SK-N-SH (cell line): ENCODE data around the gene DHODH.

Experiments
- EZH2phosphoT487 ChIP-seq: fragments of 200-600 bp; sonication (generic); IDR thresholded peaks from 2 replicates; pipeline ENCODE4 v1.6.1; 2017; ENCODE audit warnings: low read depth, mixed run types, mild to moderate bottlenecking, antibody characterized with exemption, moderate library complexity, borderline replicate concordance
- FOXM1 ChIP-seq: IDR thresholded peaks from 2 replicates; pipeline ENCODE4 v1.4.0; 2012; ENCODE audit warnings: low read depth, mild to moderate bottlenecking
- GABPA ChIP-seq: IDR thresholded peaks from 2 replicates; pipeline ENCODE4 v1.4.0; 2012; ENCODE audit warnings: low read depth, mild to moderate bottlenecking
- JUND ChIP-seq: IDR thresholded peaks from 2 replicates; pipeline ENCODE4 v1.4.0; 2012
- POLR2AphosphoS5 ChIP-seq: IDR thresholded peaks from 2 replicates; pipeline ENCODE4 v1.6.1; 2012; ENCODE audit warnings: low read depth, low read length
- RAD21 ChIP-seq: IDR thresholded peaks from 2 replicates; pipeline ENCODE4 v1.6.1; 2012; ENCODE audit warnings: mild to moderate bottlenecking, low read length
- RFX5 ChIP-seq: IDR thresholded peaks from 2 replicates; pipeline ENCODE4 v1.6.1; 2012; ENCODE audit warnings: mild to moderate bottlenecking, improper control_type of control experiment, low read length
- TCF12 ChIP-seq: IDR thresholded peaks from 2 replicates; pipeline ENCODE4 v1.4.0; 2012
- TF ChIP-seq, protein P1 (sequence below): IDR thresholded peaks from 2 replicates; pipeline ENCODE4 v1.4.0; 2012; ENCODE audit warnings: low read depth, borderline replicate concordance
- TF ChIP-seq, protein P2 (sequence below): fragments of 200-600 bp; sonication (generic); IDR thresholded peaks from 2 replicates; pipeline ENCODE4 v1.6.1; 2017; ENCODE audit warnings: antibody characterized with exemption, mild to moderate bottlenecking, moderate library complexity
- TF ChIP-seq, protein P3 (sequence below): IDR thresholded peaks from 2 replicates; pipeline ENCODE4 v1.4.0; 2012; ENCODE audit warnings: low read depth, borderline replicate concordance
- TF ChIP-seq, protein P4 (sequence below): IDR thresholded peaks from 2 replicates; pipeline ENCODE4 v1.4.0; 2012; ENCODE audit warnings: low read depth
- TF ChIP-seq, protein P5 (sequence below): IDR thresholded peaks from 2 replicates; pipeline ENCODE4; 2012

DNA sequence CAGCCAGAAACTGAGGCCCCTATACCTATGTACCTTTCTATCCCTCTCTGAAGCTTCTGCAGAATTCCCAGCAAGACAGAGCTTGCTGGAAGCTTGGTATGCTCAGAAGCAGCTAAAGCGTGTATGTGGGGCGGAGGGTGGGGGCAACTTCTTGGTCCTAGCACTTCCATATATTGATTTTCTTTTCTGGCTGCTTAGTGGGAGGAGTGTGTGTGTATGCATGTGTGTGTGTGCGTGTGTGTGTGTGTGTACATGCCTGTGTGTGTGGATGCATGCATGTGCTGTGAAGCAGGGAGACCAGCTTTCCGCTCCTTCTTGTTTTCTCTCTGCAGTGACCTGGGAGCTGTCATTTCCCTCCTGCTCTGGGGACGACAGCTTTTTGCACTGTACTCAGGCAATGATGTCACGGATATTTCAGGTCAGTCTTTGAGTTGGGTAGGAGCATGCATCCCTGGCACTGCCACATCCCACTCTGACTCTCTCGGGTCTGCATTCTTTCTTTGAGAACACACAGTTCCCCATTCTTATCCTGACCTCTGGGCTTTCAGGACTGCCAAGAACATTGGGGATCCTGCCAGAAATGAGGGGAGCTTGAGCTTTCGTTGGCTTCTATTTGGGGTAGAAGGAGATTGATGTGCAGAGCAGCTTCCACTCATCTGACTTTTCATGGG is 65.2 kb downstream of the DHODH start:
- TF ChIP-seq, protein P1, sequence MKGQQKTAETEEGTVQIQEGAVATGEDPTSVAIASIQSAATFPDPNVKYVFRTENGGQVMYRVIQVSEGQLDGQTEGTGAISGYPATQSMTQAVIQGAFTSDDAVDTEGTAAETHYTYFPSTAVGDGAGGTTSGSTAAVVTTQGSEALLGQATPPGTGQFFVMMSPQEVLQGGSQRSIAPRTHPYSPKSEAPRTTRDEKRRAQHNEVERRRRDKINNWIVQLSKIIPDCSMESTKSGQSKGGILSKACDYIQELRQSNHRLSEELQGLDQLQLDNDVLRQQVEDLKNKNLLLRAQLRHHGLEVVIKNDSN: no peak
- TF ChIP-seq, protein P2, sequence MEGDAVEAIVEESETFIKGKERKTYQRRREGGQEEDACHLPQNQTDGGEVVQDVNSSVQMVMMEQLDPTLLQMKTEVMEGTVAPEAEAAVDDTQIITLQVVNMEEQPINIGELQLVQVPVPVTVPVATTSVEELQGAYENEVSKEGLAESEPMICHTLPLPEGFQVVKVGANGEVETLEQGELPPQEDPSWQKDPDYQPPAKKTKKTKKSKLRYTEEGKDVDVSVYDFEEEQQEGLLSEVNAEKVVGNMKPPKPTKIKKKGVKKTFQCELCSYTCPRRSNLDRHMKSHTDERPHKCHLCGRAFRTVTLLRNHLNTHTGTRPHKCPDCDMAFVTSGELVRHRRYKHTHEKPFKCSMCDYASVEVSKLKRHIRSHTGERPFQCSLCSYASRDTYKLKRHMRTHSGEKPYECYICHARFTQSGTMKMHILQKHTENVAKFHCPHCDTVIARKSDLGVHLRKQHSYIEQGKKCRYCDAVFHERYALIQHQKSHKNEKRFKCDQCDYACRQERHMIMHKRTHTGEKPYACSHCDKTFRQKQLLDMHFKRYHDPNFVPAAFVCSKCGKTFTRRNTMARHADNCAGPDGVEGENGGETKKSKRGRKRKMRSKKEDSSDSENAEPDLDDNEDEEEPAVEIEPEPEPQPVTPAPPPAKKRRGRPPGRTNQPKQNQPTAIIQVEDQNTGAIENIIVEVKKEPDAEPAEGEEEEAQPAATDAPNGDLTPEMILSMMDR: no peak
- TF ChIP-seq, protein P3, sequence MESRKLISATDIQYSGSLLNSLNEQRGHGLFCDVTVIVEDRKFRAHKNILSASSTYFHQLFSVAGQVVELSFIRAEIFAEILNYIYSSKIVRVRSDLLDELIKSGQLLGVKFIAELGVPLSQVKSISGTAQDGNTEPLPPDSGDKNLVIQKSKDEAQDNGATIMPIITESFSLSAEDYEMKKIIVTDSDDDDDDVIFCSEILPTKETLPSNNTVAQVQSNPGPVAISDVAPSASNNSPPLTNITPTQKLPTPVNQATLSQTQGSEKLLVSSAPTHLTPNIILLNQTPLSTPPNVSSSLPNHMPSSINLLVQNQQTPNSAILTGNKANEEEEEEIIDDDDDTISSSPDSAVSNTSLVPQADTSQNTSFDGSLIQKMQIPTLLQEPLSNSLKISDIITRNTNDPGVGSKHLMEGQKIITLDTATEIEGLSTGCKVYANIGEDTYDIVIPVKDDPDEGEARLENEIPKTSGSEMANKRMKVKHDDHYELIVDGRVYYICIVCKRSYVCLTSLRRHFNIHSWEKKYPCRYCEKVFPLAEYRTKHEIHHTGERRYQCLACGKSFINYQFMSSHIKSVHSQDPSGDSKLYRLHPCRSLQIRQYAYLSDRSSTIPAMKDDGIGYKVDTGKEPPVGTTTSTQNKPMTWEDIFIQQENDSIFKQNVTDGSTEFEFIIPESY: no peak
- TF ChIP-seq POLR2AphosphoS5 (no peak), RFX5 (no peak), JUND (no peak), GABPA (no peak), FOXM1 (no peak), TCF12 (no peak), RAD21 (no peak), EZH2phosphoT487 (no peak)
- TF ChIP-seq, protein P4, sequence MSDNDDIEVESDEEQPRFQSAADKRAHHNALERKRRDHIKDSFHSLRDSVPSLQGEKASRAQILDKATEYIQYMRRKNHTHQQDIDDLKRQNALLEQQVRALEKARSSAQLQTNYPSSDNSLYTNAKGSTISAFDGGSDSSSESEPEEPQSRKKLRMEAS: no peak
- TF ChIP-seq, protein P5, sequence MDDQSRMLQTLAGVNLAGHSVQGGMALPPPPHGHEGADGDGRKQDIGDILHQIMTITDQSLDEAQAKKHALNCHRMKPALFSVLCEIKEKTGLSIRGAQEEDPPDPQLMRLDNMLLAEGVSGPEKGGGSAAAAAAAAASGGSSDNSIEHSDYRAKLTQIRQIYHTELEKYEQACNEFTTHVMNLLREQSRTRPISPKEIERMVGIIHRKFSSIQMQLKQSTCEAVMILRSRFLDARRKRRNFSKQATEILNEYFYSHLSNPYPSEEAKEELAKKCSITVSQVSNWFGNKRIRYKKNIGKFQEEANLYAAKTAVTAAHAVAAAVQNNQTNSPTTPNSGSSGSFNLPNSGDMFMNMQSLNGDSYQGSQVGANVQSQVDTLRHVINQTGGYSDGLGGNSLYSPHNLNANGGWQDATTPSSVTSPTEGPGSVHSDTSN: no peak
